Activated CD8-positive, alpha-beta T cell treated with anti-CD3 and anti-CD28 coated beads, Interleukin-2, amount 10 ng/mL, durations not matched to agents 7 days and 5 days (primary cell): ENCODE results near the gene ALG10B. TPM values are rescaled to one million over a fixed set of nuclear protein-coding genes. Genes with fewer than 3 reads are reported as not detected.
"Not testable (repeated sequence)": the region's sequence is repeated elsewhere in the genome, so short reads cannot be mapped to it uniquely, and the experiment has no call there.

Source experiments
- ATAC-seq: fragments of 150-1000 bp; cut with Tn5 transposase; one replicate; pipeline ENCODE4 v1.10.0; 2021; ENCODE audit warnings: moderate library complexity
- CTCF ChIA-PET: fragments of 350-600 bp; sonication (Branson Sonifier 250); formaldehyde crosslinking; loops from one replicate; lab custom pipeline; 2021; ENCODE audit warnings: antibody characterized with exemption; lab: Charles Lee
- POLR2A ChIA-PET: fragments of 350-600 bp; sonication (Branson Sonifier 250); formaldehyde crosslinking; loops from one replicate; lab custom pipeline; 2021; ENCODE audit warnings: antibody characterized with exemption; lab: Charles Lee
- DNase-seq: peaks from one replicate; pipeline ENCODE4 v3.0.0-alpha.2; 2020
- H3K27ac Mint-ChIP-seq: one replicate; pipeline ENCODE4 v1.8.0; 2021; ENCODE audit warnings: mild to moderate bottlenecking, mixed read lengths
- H3K27me3 Mint-ChIP-seq: one replicate; pipeline ENCODE4 v1.8.0; 2021; ENCODE audit warnings: low read depth, mixed read lengths
- H3K36me3 Mint-ChIP-seq: one replicate; pipeline ENCODE4 v1.8.0; 2021; ENCODE audit warnings: low read depth, mixed read lengths
- H3K4me1 Mint-ChIP-seq: one replicate; pipeline ENCODE4 v1.8.0; 2021; ENCODE audit warnings: low read depth, mixed read lengths
- H3K4me3 Mint-ChIP-seq: one replicate; pipeline ENCODE4 v1.8.0; 2021; ENCODE audit warnings: mild to moderate bottlenecking, mixed read lengths
- H3K9me3 Mint-ChIP-seq: one replicate; pipeline ENCODE4 v1.8.0; 2022; ENCODE audit warnings: mixed read lengths; ENCODE audit not compliant: insufficient read depth
- total RNA-seq, 2 experiments: library from RNA; stranded (reverse); gene quantifications; one replicate each; pipeline ENCODE4 v1.2.3, GENCODE V29; 2021

The ALG10B gene, protein sequence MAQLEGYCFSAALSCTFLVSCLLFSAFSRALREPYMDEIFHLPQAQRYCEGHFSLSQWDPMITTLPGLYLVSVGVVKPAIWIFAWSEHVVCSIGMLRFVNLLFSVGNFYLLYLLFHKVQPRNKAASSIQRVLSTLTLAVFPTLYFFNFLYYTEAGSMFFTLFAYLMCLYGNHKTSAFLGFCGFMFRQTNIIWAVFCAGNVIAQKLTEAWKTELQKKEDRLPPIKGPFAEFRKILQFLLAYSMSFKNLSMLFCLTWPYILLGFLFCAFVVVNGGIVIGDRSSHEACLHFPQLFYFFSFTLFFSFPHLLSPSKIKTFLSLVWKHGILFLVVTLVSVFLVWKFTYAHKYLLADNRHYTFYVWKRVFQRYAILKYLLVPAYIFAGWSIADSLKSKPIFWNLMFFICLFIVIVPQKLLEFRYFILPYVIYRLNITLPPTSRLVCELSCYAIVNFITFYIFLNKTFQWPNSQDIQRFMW
- 10 to 100 TPM; 11.0 to 12.0 TPM for total RNA-seq

DNA sequence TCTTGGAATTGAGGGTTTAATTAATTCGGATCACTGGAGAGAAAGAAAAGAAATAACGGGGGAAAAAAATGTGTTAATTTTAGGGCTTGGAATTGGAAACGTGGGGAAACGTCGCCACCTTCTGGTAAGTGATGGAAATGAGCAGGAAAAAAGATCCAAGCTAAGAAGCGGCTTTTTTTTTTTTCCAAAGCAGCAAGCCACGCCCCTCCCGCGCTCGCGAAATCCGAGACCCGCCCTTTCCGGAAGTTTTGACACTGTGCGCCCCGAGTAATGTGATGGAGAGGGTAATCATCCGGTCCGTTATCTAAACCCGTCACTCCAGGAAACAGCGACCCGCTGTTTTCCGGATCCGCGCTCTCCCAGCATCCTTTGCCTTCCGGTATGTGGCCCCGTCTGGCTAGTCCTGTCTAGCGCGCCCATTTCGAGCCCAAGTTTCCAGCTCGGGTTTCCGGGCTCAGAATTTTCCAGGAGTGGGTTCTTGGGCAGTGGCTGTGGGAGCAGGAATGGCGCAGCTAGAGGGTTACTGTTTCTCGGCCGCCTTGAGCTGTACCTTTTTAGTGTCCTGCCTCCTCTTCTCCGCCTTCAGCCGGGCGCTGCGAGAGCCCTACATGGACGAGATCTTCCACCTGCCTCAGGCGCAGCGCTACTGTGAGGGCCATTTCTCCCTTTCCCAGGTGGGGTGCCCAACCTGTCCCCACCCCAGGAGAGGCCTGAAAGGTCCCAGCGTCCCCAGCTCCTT, at the start of gene ALG10B:
Gene ALG10B, plus strand, starts transcription at position 384 of the 739 bp plus-strand sequence. Its CDS starts 120 bp downstream, at position 504.
- Mint-ChIP-seq H3K27me3 (no peaks in the 10 kb centered on the region), H3K4me1 (peaks cover 25% of the 10 kb centered on the region), H3K27ac (peak within 1 kb of the TSS; percentile 97), H3K9me3 (no peaks in the 10 kb centered on the region), H3K4me3 (peak within 1 kb of the TSS; percentile 96), H3K36me3 (peaks cover 7% of the 10 kb centered on the region)
- ATAC-seq, result peak; percentile 100
- DNase-seq, result peak; percentile 95
- ChIA-PET CTCF (interaction anchor here (0.8 to 1.3 kb wide), 6 partner anchors 9 to 590 kb away, joined by 3 to 5 read pairs (median 4); no protein-coding TSS in a partner anchor), POLR2A (interaction anchor here (0.6 kb wide), 6 partner anchors 333 to 1368 kb away, joined by 3 read pairs; no protein-coding TSS in a partner anchor)

DNA sequence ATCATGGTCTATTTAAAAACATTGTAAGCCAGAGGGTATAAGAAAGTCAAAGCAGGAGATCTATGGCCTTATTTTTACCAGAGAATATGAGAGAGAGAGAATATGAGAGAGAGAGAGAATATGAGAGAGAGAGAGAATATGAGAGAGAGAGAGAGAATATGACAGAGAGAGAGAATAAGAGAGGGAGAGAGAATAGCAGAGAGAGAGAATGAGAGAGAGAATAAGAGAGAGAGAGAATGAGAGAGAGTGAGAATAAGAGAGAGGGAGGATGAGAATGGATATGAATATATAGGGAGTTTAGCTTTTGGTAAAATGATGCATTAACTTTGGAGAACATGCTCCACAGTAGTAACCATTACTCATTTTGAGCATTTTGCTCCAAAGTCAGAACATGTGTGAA, 48.0 kb upstream of the ALG10B start:
- ATAC-seq, result no peak
- Mint-ChIP-seq H3K9me3 (no peaks in the 10 kb centered on the region), H3K4me3 (no peak overlapping the region), H3K27ac (no peak overlapping the region), H3K4me1 (no peaks in the 10 kb centered on the region), H3K36me3 (no peaks in the 10 kb centered on the region), H3K27me3 (no peaks in the 10 kb centered on the region)
- ChIA-PET POLR2A (no interaction called here), CTCF (no interaction called here)
- no peak for DNase-seq

DNA sequence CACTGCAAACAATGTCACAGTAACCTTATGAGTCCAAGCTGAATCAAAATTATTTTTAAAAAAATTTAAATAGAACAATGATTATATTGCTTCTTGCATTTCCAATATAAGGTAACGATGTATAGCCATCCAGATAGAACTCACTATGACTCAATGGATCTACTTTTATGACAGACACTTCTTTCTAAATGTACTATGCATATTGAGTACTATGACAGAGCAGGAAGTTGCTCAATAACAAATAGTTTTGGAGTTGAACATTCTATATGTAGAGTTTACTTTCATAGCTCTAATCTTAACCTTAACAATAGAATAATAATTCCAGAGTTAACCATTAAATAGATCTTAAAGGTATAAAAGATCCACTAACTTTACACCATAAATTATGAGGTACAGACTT, 46.7 kb upstream of the ALG10B start:
- ATAC-seq, result no peak
- Mint-ChIP-seq H3K4me1 (no peaks in the 10 kb centered on the region), H3K27ac (no peak overlapping the region), H3K36me3 (no peaks in the 10 kb centered on the region), H3K27me3 (no peaks in the 10 kb centered on the region), H3K9me3 (no peaks in the 10 kb centered on the region), H3K4me3 (no peak overlapping the region)
- POLR2A ChIA-PET, result no interaction called here
- CTCF ChIA-PET, result no interaction called here
- DNase-seq, result no peak

DNA sequence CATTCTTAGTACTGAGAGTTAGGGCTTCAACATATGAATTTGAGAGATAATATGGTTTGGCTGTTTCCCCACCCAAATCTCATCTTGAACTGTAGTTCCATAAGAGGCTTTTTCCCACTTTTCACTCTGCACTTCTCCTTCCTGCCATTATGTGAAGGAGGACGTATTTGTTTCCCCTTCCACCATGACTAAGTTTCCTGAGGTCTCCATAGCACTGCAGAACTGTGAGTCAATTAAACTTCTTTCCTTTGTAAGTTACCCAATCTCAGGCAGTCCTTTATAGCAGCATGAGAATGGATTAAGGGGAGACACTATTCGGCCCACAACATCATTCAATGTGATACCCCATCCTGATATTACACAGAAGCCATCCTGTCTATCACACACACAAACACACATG, 36.8 kb upstream of the ALG10B start:
- CTCF ChIA-PET, result no interaction called here
- ATAC-seq (no peak), DNase-seq (no peak)
- H3K9me3 Mint-ChIP-seq, result no peaks in the 10 kb centered on the region
- no peaks in the 10 kb centered on the region for H3K27me3 Mint-ChIP-seq
- no peaks in the 10 kb centered on the region for H3K4me1 Mint-ChIP-seq
- POLR2A ChIA-PET, result no interaction called here
- H3K36me3 Mint-ChIP-seq, result no peaks in the 10 kb centered on the region
- no peak overlapping the region for H3K4me3 Mint-ChIP-seq
- H3K27ac Mint-ChIP-seq, result no peak overlapping the region

DNA sequence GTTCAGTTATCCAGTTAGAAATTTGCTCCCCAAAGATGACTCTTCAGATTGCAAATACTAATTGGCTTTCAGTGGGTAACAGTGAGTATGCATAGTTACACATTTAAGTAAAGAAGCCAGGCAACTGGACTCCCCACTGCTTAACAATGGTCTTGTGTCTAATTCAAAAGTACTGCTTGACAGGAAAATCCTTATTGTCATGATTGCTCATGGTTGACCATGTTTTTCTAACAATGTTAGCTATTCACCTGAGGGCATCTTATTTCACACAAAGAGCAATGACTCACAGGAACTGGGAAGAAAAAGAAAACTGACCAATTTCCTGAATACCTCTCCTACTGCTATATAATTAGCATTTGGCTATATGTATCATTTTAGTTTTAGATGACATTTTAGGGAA, 33.7 kb upstream of the ALG10B start:
- CTCF ChIA-PET, result no interaction called here
- DNase-seq (no peak), ATAC-seq (no peak)
- no peak overlapping the region for H3K4me3 Mint-ChIP-seq
- no peaks in the 10 kb centered on the region for H3K9me3 Mint-ChIP-seq
- no peaks in the 10 kb centered on the region for H3K36me3 Mint-ChIP-seq
- POLR2A ChIA-PET, result no interaction called here
- no peaks in the 10 kb centered on the region for H3K27me3 Mint-ChIP-seq
- no peaks in the 10 kb centered on the region for H3K4me1 Mint-ChIP-seq
- no peak overlapping the region for H3K27ac Mint-ChIP-seq

DNA sequence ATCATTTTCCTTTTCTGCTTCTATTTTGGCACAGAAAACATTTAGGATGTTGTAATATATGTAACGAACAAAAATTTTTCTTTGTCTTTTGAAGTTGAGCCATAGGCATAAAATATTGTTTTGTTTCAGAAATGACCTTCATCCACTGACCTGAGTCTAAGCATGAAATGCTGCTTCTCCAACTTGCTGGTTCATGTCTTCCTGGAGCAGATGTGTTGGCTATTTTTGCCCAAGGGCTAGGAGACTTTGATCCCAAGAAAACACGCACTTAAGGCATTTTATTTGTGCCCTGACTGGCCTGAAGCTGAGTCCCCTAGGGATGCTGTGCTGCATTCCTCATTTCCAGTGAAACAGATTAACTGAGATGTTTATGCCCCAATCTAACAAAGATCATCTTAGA, 27.2 kb upstream of the ALG10B start:
- H3K4me1 Mint-ChIP-seq, result no peaks in the 10 kb centered on the region
- POLR2A ChIA-PET, result no interaction called here
- DNase-seq, result no peak
- ATAC-seq, result no peak
- H3K4me3 Mint-ChIP-seq, result no peak overlapping the region
- H3K36me3 Mint-ChIP-seq, result no peaks in the 10 kb centered on the region
- H3K27me3 Mint-ChIP-seq, result no peaks in the 10 kb centered on the region
- H3K9me3 Mint-ChIP-seq, result no peaks in the 10 kb centered on the region
- CTCF ChIA-PET, result no interaction called here
- no peak overlapping the region for H3K27ac Mint-ChIP-seq

DNA sequence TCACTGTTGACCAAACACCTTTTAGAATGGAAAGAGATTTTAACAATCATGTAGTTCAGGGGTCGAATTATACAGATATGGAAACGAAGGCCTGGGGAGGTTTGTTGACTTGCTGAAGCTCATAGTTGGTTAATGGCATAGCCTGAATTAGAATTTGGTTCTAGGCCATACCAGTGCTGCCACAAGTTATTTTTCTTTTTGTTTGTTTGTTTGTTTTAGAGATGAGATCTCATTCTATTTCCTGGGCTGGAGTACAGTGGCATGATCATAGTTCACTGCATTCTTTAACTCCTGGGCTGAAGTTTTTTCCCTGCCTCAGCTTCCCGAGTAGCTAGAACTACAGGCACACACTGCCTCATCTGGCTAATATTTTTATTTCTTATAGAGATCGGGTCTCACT, 25.4 kb upstream of the ALG10B start:
- Mint-ChIP-seq H3K27me3 (no peaks in the 10 kb centered on the region), H3K9me3 (no peaks in the 10 kb centered on the region), H3K27ac (no peak overlapping the region), H3K4me3 (no peak overlapping the region), H3K4me1 (no peaks in the 10 kb centered on the region), H3K36me3 (no peaks in the 10 kb centered on the region)
- ChIA-PET CTCF (no interaction called here), POLR2A (no interaction called here)
- DNase-seq, result no peak
- ATAC-seq, result no peak

DNA sequence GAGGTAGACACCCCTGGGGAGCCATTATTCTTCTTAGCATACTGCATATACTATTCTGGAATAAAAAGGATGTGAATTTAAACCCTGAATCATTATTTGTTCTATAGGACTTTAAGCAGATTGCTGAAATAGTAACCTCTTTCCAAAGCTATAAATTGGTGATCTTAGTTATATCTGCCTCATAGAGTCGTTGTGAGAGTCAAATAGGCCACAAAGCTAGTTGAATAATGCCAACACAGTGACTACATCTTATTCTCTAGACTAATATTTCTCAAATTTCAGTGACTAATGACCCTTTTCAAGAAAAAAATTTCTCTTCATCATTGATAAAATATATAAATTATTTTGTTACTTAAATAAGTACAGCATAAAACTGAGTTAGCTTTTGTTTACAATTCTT, 13.6 kb upstream of the ALG10B start:
- H3K27ac Mint-ChIP-seq, H3K4me1 Mint-ChIP-seq, ATAC-seq, POLR2A ChIA-PET, H3K36me3 Mint-ChIP-seq, DNase-seq, CTCF ChIA-PET, H3K27me3 Mint-ChIP-seq, H3K4me3 Mint-ChIP-seq: not testable (repeated sequence)
- peaks cover 12% of the 10 kb centered on the region for H3K9me3 Mint-ChIP-seq

DNA sequence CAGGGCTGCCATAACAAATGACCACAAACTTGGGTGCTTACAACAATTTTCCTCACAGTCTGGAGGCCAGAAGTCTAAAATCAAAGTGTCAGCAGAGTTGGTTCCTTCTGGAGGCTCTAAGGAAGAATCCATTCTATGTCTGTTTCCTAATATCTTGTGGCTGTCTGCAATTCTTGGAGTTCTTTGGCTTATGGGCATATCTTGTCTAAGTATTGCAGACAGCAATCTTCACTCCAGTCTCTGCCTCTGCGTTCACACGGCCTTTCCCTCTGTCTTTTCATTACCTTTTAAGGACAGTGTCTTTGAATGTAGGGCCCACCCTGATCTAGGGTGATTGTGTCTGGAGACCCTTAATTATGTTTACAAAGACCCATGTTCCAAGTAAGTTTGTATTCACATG, 5.4 kb downstream of the ALG10B start:
- DNase-seq, ATAC-seq, H3K27me3 Mint-ChIP-seq, H3K27ac Mint-ChIP-seq, POLR2A ChIA-PET, H3K9me3 Mint-ChIP-seq, H3K4me3 Mint-ChIP-seq, H3K36me3 Mint-ChIP-seq, CTCF ChIA-PET: not testable (repeated sequence)
- peaks cover 18% of the 10 kb centered on the region for H3K4me1 Mint-ChIP-seq

DNA sequence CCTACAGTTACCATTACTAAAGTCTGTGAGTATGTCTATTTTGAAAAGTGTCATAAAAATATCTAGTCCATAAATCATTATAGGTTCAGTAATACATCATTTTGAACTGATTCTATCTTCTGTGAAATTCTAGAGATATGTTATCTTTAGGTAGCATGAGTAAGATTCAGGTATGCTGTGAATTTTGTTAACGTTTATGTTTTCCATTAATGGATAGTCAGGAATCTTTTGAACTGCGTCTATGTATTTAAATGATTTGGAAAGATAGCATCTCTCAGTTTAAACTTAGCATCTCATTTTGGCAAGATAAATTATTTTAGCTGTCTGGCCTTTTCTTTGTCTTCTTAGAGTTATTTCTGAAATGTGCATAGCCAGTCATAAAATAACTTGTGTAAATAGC, 8.3 kb downstream of the ALG10B start:
- ATAC-seq (no peak), DNase-seq (no peak)
- H3K27me3 Mint-ChIP-seq, result no peaks in the 10 kb centered on the region
- no peak overlapping the region for H3K4me3 Mint-ChIP-seq
- POLR2A ChIA-PET, result no interaction called here
- CTCF ChIA-PET, result interaction anchor here (1.4 kb wide), 1 partner anchor 8 kb away, joined by 4 read pairs; the partner anchor contains the start of gene ALG10B
- H3K4me1 Mint-ChIP-seq, result no peaks in the 10 kb centered on the region
- H3K9me3 Mint-ChIP-seq, result no peaks in the 10 kb centered on the region
- no peak overlapping the region for H3K27ac Mint-ChIP-seq
- H3K36me3 Mint-ChIP-seq, result peaks cover 4% of the 10 kb centered on the region

DNA sequence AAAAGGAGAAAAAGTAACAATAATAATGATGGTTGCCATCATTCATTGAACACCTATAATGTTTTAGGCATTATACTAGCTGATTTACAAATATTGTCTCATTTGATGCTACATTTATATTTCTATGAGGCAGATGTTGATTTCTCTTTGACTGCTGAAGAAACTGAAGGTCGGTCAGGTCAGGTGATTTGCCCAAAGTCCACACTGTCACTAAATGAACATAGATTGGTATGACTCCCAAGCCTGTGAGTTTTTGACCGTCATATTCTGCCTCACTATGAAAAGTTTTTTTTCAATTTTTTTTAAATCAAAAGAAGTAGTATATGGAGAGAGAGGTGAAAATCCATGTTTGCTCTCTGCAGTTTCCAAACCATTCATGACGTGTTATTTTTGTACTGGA, 10.8 kb downstream of the ALG10B start:
- ChIA-PET CTCF (interaction anchor here (1.3 to 1.7 kb wide), 2 partner anchors 11 to 946 kb away, joined by 5 to 6 read pairs; partner anchors contain the start of gene ALG10B), POLR2A (no interaction called here)
- Mint-ChIP-seq H3K9me3 (no peaks in the 10 kb centered on the region), H3K27me3 (no peaks in the 10 kb centered on the region), H3K4me1 (no peaks in the 10 kb centered on the region), H3K4me3 (no peak overlapping the region), H3K27ac (no peak overlapping the region), H3K36me3 (peaks cover 2% of the 10 kb centered on the region)
- ATAC-seq (no peak), DNase-seq (no peak)
